ENCODE data around the gene AKR7A3. TPM values are rescaled to one million over a fixed set of nuclear protein-coding genes. Genes with fewer than 3 reads are reported as not detected.
"Not testable (repeated sequence)": the region's sequence is repeated elsewhere in the genome, so short reads cannot be mapped to it uniquely, and the experiment has no call there.

AKR7A3 gene
- total RNA-seq, 2 experiments from 2014 or later, result 0.37 to 0.52 TPM

DNA sequence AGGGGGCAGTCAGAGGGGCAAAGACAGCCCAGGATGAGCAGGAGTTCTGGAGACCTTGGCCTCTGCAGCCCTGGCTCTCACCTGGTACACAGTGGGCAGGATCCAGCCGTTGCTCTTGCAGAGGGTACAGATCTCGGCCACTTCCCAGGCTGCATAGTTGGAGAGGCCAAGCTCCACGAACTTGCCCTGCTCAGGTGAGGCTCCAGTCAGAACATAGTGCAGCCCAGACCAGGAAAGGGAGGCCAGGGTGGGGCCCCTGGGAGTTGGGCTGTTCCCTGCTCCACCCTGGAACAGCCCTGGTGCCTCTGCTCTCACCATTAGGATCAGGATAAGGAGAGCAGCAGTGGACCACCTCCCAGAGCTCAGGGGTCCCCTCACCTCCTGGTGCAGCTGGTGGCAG, 2.8 kb downstream of the AKR7A3 start:
- not testable (repeated sequence) for H3K4me1 Mint-ChIP-seq, DNase-seq, H3K9me3 Mint-ChIP-seq, H3K4me3 Mint-ChIP-seq, H3K27ac Mint-ChIP-seq, H3K36me3 Mint-ChIP-seq
- peaks cover 16% of the 10 kb centered on the region for H3K27me3 Mint-ChIP-seq

GRCh38 chr1:19285366-19285765, 3.2 kb downstream of the AKR7A3 start:
- H3K4me1 Mint-ChIP-seq, H3K36me3 Mint-ChIP-seq, H3K4me3 Mint-ChIP-seq, H3K9me3 Mint-ChIP-seq, DNase-seq, H3K27ac Mint-ChIP-seq: not testable (repeated sequence)
- H3K27me3 Mint-ChIP-seq, result peaks cover 16% of the 10 kb centered on the region

GRCh38 chr1:19284881-19285280, 3.7 kb downstream of the AKR7A3 start:
- Mint-ChIP-seq H3K27me3 (peaks cover 14% of the 10 kb centered on the region), H3K36me3 (peaks cover 3% of the 10 kb centered on the region), H3K27ac (no peak overlapping the region), H3K4me1 (peaks cover 6% of the 10 kb centered on the region), H3K4me3 (no peak overlapping the region), H3K9me3 (no peaks in the 10 kb centered on the region)
- DNase-seq, result no peak

GRCh38 chr1:19283891-19284290, 4.7 kb downstream of the AKR7A3 start:
- no peaks in the 10 kb centered on the region for H3K9me3 Mint-ChIP-seq
- no peak overlapping the region for H3K4me3 Mint-ChIP-seq
- H3K4me1 Mint-ChIP-seq, result peaks cover 3% of the 10 kb centered on the region
- no peak for DNase-seq
- H3K27me3 Mint-ChIP-seq, result peaks cover 4% of the 10 kb centered on the region
- no peak overlapping the region for H3K27ac Mint-ChIP-seq
- peaks cover 3% of the 10 kb centered on the region for H3K36me3 Mint-ChIP-seq

GRCh38 chr1:19274636-19275035, 13.9 kb downstream of the AKR7A3 start:
- peaks cover 13% of the 10 kb centered on the region for H3K36me3 Mint-ChIP-seq
- H3K27ac Mint-ChIP-seq, result no peak overlapping the region
- peaks cover 2% of the 10 kb centered on the region for H3K9me3 Mint-ChIP-seq
- H3K4me1 Mint-ChIP-seq, result no peaks in the 10 kb centered on the region
- H3K27me3 Mint-ChIP-seq, result peaks cover 22% of the 10 kb centered on the region
- H3K4me3 Mint-ChIP-seq, result no peak overlapping the region
- no peak for DNase-seq

- H3K4me1 Mint-ChIP-seq, H3K4me3 Mint-ChIP-seq, DNase-seq, H3K9me3 Mint-ChIP-seq, H3K27ac Mint-ChIP-seq: not testable (repeated sequence)
- Mint-ChIP-seq H3K36me3 (peaks cover 13% of the 10 kb centered on the region), H3K27me3 (peaks cover 22% of the 10 kb centered on the region)
Measured at GRCh38 chr1:19273844-19274531, 14.6 kb downstream of the AKR7A3 start.

GRCh38 chr1:19273106-19273843, 15.3 kb downstream of the AKR7A3 start:
- Mint-ChIP-seq H3K4me1 (no peaks in the 10 kb centered on the region), H3K36me3 (peaks cover 13% of the 10 kb centered on the region), H3K9me3 (peaks cover 2% of the 10 kb centered on the region), H3K27me3 (peaks cover 22% of the 10 kb centered on the region), H3K27ac (no peak overlapping the region), H3K4me3 (no peak overlapping the region)
- DNase-seq, result no peak

GRCh38 chr1:19272064-19272463, 16.5 kb downstream of the AKR7A3 start:
- Mint-ChIP-seq H3K27ac (no peak overlapping the region), H3K4me1 (no peaks in the 10 kb centered on the region), H3K9me3 (peaks cover 1% of the 10 kb centered on the region), H3K27me3 (peaks cover 22% of the 10 kb centered on the region), H3K36me3 (peaks cover 13% of the 10 kb centered on the region), H3K4me3 (no peak overlapping the region)
- no peak for DNase-seq

GRCh38 chr1:19270343-19270730, 18.2 kb downstream of the AKR7A3 start:
- H3K9me3 Mint-ChIP-seq, H3K4me3 Mint-ChIP-seq, DNase-seq, H3K27ac Mint-ChIP-seq, H3K4me1 Mint-ChIP-seq: not testable (repeated sequence)
- Mint-ChIP-seq H3K27me3 (peaks cover 22% of the 10 kb centered on the region), H3K36me3 (peaks cover 10% of the 10 kb centered on the region)

- Mint-ChIP-seq H3K27me3 (peaks cover 22% of the 10 kb centered on the region), H3K36me3 (peaks cover 10% of the 10 kb centered on the region)
- not testable (repeated sequence) for H3K4me3 Mint-ChIP-seq, H3K9me3 Mint-ChIP-seq, H3K27ac Mint-ChIP-seq, DNase-seq, H3K4me1 Mint-ChIP-seq
Measured at GRCh38 chr1:19269427-19270342, 18.9 kb downstream of the AKR7A3 start.

- H3K36me3 Mint-ChIP-seq, result peaks cover 5% of the 10 kb centered on the region
- DNase-seq, result no peak
- H3K4me3 Mint-ChIP-seq, result no peak overlapping the region
- H3K27me3 Mint-ChIP-seq, result peaks cover 15% of the 10 kb centered on the region
- no peaks in the 10 kb centered on the region for H3K9me3 Mint-ChIP-seq
- no peaks in the 10 kb centered on the region for H3K4me1 Mint-ChIP-seq
- H3K27ac Mint-ChIP-seq, result no peak overlapping the region
Measured at GRCh38 chr1:19268445-19268844, 20.1 kb downstream of the AKR7A3 start.

DNA sequence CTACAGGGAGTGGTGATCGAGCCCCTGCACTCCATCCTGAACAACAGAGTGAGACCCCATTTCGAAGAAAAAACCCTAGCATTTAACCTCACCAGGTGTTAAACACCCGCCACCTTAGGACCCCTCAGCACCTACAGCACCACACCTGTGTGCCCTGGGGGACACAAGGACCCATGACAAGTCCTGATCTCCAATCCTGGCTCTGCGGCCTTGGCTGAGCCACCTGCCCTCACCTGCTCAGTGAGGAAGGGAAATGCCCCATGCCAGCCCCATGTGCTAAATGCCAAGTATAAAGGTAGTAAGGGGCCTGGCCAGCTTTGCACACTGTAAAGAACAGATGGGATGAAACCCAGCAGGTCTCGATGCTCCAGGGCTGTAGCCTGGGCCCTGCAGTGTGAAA, 25.8 kb downstream of the AKR7A3 start:
- no peak for DNase-seq
- Mint-ChIP-seq H3K4me1 (no peaks in the 10 kb centered on the region), H3K36me3 (peaks cover 8% of the 10 kb centered on the region), H3K27ac (no peak overlapping the region), H3K9me3 (no peaks in the 10 kb centered on the region), H3K27me3 (no peaks in the 10 kb centered on the region), H3K4me3 (no peak overlapping the region)

- Mint-ChIP-seq H3K27me3 (no peaks in the 10 kb centered on the region), H3K4me1 (peaks cover 3% of the 10 kb centered on the region), H3K4me3 (no peak overlapping the region), H3K9me3 (no peaks in the 10 kb centered on the region), H3K27ac (no peak overlapping the region), H3K36me3 (peaks cover 13% of the 10 kb centered on the region)
- no peak for DNase-seq
Measured at GRCh38 chr1:19262047-19262446, 26.5 kb downstream of the AKR7A3 start.

- H3K27ac Mint-ChIP-seq, result peak overlapping the region; percentile 62
- H3K27me3 Mint-ChIP-seq, result no peaks in the 10 kb centered on the region
- no peak overlapping the region for H3K4me3 Mint-ChIP-seq
- no peak for DNase-seq
- H3K4me1 Mint-ChIP-seq, result peaks cover 14% of the 10 kb centered on the region
- H3K36me3 Mint-ChIP-seq, result peaks cover 17% of the 10 kb centered on the region
- no peaks in the 10 kb centered on the region for H3K9me3 Mint-ChIP-seq
Measured at GRCh38 chr1:19260211-19261138, 28.1 kb downstream of the AKR7A3 start.

All from activated naive CD8-positive, alpha-beta T cell treated with anti-CD3 and anti-CD28 coated beads for 36 hours (primary cell).